ENCODE measurements around the gene TMSB15C.
A peak's percentile ranks its signal among the peaks of the same experiment; 100 is the strongest.
"Not testable (repeated sequence)": the region's sequence is repeated elsewhere in the genome, so short reads cannot be mapped to it uniquely, and the experiment has no call there.

TMSB15C gene

DNA sequence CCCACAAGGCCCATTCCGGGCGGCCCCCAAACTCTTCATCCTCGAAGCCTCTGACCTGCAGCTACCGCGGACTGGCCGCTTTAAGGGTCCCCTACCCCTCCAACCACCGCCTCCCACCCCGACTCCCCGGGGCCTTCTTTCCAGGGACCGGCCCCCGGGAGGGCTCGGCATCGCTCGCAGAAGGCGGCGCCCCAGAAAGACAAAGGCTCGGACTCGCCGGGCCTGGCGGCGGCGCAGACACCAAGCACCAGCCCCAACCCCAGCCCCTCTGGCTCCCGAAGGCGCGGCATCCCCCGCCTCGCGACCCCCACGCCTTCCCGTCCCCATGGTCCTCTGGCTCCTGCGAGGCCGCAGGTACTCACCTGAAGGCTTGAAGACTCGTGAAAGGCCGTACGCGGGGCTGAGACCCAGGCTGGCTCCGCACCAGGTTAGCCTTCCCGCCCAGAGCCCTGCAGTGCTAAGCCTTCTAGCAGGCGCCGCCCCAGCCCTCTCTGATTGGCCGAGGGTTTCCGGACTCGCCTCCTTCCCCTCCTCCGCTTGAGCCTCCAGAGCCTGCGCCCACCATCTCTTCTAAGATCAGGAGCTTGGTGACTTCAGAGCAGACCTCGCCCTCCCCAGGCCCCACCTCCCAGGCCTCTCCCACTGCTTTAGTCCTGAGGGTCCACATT, at the start of gene TMSB15C:
Gene TMSB15C, minus strand, starts transcription at position 459 of the 668 bp plus-strand sequence.
- DNase-seq, result not testable (repeated sequence)

DNA sequence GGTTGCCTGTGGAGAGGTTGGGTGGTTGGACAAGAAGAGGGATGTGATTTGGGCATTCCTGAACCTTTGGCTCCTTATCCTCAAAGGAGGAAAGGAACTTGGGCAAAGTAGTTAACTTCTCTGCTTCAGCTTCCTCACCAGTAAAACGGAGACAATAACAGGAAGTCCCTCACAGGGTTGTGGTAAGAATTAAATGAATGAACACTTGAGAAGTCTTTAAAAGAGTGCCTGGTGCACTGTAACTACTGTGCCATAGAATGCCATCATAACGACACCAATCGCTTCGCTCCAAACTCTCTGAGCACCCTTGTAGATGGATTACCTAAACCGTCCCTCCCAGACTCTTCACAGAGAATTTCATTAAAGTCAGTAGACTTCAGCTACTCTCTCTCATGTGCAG, 46.8 kb upstream of the TMSB15C start:
- no peak for DNase-seq

DNA sequence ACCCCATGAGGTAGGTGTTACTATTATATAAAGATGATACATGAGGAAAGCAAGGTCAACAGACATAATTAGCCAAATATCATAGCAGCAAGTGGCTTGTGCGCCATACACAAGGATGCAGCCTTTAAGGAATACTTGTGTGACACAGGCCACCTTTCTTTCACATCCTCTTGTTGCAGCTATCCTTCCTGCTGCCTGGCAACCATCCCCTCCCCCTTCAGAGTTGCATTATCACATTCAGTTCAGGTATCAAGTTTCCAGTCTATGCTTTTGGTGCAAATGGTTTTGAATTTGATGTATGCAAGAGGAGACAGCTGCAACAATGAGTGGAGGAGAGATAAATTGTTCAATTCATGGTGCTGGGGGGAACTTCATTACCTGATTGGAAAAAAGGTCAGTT, 42.7 kb upstream of the TMSB15C start:
- no peak for DNase-seq

DNA sequence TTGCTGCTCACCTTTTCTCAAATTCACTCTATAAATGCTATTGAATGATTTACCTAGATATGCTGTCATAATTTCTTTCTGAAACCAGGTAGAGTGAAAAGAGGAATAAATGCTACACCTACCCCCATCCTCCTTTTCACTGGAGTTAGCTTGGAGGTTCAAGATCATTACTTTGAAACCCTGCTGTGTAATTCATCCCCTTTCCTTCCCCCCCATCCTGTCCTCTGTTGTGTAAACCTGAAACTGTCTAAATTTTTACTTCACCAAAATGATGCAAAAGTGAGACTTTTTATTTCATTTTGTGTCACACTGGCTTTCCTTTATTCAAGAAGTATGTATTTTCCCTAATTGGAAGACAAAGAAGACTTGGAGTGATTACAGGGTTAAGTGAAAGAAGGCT, 41.7 kb upstream of the TMSB15C start:
- no peak for DNase-seq

DNA sequence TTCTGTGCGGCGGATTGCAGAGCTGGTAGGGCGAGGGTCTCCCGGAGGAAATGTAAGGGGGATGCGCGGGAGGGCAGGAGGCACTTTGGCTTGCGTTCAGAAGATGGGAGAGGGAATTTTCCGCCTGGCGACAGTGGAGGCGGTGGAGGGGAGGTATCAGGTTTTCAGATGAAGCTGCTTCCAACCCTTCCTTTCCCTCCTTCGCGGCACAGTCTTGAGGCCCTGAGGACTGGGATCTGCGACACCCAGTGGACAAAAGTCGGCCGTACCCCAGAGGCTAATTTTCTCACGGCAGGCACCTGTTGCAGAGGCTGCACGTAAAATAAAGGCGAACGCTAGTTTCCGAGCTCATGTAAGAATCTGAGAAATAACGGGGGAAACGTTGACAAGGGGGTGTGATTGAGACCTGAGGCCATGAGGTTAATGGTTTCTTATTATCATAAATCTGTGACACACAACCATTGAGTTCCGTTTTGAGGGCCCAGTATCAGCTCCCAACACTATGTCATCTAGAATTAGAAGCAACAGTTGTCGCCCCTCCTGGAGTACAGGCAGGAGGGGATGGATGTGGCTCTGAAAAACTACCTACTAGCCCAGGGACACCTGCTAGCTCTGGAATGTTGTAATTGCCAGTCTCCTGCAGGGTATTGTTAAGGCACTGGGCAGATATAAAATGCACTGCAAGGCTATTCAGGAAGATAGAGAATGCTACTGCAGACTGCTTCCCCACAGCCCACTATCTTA, 37.4 kb upstream of the TMSB15C start:
- peak; percentile 57 for DNase-seq

DNA sequence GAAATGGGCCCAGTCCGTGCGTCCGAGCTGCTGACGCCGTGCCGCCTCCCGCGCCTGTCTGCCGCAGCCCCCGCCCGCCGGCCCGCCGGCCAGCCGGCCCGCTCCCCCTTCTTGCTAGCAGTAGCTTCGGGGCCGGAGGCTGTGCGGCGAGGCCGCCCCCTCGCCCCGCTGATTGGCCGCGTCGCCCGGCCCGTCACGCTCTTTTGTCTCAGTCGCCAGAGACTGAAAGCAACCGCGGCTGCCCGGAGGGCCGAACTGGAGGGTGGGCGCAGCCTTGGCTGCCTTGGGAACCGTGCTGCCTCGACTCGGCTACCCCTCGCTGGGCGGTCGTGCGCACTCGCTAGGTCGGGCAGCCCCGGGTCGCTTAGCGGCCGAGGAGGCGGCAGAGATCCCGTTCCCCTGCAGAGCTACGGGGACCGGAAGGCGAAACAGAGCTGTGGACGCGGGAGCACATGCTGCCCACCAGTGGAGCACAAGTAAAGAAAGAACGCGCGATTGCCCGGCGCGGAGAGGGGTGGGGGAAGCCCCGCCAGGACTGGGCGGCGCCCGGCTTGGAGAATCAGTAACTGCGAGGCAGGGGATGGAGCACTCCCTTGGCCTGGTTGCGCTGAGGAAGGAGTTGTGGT, 36.4 kb upstream of the TMSB15C start, which contains the start of gene ZCCHC18:
Gene ZCCHC18, plus strand, starts transcription at position 198 of the 626 bp plus-strand sequence. CDS start 1,589 bp downstream, outside the sequence.
- peak; percentile 36 for DNase-seq

DNA sequence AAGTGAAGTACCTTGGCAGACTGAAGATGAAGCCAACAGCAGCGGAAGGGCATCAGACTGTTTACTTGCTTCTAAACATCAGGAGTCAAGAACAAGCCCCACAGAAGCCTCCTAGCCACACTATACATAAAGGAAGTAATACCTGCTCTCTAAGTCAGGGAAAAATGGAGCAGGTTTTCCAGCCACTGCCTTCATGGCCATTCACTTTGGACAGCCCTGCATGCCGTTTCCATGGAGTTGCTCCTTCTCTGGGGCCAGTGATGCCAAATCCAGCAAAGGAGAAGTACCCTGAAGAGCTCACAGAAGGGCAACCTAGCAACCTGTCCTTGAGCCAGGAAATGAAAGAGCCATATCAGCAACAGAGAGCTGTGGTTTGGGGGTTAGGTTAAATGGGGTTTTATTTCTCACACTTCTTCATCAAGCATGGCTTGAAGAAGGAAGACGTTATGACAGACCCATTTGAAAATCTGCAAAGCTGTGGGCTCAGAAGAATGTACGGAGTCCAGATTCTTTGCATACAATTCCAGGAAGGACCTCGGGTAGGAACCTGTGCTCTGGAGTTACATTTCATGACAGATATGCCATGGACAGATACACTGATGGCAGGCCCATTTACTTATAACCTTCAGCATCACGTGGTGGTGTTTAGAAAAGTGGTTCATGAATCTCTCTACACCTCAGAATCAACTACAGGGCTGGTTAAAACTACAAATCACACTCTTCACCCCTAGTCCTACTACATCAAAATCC, 34.6 kb upstream of the TMSB15C start:
- DNase-seq, result not testable (repeated sequence)

DNA sequence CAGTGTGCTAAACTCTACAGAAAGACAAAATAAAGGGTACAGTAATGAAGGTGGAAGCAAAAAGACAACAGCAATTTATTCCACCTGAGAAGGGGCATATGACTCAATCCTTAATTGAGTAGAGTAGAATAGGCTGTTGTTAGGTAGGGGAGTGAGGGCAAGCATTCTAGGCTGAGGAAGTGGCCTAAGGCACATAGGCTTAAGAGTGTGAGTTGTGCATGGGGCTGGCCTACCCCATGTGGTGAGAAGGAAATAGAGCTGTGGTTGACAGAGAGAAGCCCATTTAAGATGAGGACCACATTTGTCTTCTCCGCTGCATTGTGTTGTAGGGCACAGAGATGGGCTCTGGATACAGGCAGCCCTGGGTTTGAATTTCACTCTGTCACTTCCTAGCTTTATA, 32.9 kb upstream of the TMSB15C start:
- DNase-seq, result no peak

DNA sequence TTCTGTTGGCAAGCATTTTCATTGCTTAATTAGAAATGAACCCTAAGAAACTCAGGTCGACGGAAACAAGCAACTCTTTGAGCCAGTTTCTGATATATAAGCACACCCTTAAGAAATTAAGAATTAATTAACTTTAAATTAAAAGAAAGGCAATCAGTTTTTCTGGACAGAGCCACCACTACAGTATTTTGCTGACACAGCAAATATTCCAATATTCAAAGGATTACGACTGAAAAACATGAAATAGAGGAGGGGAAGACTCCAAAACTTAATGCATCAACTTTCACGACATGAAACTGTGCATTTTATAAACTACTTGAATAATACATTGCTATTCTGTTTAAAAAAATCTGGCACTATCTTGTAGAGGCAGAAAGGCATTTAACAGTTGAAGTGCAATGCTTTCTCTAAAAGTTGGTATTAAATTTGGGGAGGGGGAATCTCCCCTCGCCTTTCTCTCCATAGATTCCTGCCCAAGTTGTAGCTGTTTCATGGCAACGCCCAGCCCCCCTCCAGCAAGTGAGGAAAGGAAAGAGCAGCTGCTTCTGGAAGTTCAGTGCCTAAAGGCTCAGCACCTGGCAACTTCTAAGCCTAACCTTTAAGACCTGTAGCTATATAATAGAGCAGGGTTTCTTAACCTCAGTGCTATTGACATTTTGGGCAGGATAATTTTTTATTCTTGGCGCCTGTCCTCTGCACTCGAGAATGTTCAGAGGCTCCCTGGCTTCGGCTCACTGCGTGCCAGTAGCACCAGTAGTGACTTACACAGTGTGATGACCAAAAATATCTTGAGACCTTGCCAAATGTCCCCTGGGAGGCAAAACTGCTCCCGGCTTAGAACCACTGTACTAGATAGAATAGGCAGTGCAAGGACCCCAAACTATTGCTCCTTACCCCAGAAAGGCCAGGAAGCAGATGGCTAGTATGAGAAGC, 29.6 kb upstream of the TMSB15C start:
- no peak for DNase-seq

DNA sequence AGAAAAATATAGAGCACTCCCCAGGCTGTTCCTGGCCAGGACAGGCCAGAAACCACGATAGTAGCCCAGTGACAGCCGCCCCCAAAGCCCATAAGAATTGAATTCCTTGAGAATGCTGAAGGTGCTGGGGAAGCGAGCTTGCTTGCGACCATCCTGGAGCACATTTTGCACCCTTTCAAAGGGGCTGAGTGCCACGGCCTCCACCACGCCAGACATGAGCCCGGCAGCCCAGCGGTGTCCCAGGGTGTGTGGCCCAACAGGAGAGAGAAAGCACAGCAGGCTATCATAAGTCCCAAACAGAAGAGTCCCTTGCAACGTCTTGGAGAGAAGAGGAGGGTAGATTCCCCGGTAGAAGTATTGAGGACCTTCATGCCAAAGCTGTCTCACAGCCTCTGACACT, 28.6 kb upstream of the TMSB15C start:
- no peak for DNase-seq

DNA sequence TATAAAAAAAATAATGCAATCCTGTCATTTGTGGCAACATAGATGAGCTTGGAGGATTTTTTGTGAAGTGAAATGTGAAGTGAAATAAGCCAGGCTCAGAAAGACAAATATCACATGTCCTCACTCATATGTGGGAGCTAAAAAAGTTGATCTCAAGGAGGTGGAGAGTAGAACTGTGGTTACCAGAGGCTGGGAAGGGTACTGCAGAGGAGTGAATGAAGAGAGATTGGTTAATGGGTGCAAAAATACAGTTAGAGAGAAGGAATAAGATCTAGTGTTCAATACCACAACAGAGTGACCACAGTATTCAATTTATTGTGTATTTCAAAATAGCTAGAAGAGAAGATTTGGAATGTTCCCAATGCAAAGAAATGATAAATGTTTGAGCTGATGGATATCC, 22.9 kb upstream of the TMSB15C start:
- DNase-seq, result no peak

DNA sequence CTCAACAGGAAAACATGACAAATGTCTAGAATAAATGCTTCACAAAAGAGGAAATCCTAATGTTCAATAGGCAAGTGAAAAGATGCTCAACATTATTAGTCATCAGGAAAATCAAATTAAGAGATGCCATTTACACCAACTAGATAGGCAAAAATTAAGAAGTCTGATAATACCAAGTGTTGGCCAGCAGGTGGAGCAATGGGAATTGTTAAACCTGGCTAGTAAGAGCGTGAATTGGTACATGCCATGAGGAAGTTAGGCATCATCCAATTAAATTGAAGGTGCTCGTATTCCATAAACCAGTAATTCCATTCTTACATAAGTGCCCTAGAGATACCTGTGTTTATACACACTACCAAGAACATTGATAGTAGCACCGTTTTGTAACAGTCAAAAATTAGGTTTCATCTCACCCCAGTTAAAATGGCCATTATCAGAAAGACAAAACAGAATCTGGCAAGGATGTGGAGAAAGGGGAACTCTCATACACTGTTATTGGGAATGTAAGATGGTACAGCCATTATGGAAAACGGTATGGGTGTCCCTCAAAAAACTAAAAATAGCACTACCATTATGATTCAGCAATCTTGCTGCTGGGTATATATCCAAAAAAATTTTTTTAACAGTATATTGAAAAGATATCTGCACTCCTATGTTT, 22.2 kb upstream of the TMSB15C start:
- DNase-seq, result peak; percentile 78

DNA sequence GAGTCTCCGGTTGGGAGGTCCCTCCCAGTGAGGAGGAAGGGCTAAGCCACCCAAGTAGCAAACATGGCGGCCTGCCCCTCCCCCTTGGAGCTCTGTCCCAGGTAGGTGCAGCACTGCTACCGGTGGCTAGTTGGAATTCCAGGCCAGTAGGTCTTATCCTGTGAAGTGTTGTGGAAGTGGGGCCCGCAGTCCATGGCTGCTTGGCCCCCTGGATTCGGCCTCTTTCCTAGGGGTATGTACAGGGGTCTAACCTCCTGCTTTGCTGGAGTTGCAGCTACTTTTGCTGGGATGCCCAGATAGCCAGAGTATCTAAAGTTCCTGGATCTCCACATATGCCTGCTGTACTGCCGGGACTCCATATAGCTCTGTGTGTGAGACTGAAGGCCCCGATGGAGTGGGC, 9.9 kb upstream of the TMSB15C start:
- no peak for DNase-seq

DNA sequence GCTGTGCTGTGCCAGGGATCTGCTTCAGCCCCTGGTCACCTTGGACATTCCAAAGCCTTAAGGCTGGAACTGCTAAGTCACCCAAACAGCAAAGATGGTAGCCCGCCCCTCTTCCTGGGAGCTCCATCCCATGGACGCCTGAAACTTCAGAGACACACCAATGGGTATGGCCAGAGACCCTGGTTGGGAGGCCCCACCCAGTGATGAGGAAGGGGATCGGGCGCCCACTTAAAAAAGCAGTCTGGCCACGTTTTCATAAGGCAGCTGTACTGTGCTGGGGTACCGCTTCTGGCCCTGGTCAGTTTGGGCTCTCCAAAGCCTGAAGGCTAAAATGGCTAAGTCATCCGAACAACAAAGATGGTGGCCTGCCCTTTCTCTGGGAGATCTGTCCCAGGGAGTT, 9.4 kb upstream of the TMSB15C start:
- DNase-seq, result no peak

DNA sequence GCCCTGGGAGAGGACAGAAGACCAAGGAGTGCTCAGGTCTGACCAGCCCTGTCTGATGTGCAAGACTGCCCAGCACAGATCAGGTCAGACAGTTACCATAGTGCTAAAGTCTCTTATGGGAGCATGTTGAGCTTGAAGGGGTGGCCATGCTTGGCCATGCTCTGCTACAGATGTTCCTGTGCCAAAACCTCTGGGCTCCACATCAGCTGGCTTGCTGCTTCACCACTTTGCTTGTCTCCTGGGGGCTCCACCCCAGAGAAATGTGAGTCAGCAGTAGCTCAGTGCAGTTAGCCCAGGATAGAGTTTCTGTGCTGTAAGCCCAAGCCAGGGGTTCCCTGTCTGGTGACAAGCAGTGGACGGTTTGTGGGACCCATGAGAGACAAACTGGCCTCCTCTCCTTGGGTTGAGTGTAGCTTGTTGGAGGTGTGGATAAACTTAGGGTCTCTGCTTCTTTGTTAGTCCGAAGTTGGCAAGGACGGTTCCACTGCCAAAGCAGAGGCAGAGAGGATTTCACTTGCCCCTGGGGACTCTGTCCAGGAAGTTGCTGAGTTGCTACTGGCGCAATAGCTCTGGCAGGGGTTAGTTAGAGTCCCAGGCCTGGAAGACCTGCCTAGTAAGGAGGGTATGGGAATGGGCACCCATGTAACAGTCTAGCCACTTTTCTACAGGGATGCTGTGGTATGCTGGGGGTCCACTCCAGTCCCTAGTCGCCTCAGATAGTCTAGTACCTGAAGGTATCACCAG, 8.7 kb upstream of the TMSB15C start:
- DNase-seq, result no peak

DNA sequence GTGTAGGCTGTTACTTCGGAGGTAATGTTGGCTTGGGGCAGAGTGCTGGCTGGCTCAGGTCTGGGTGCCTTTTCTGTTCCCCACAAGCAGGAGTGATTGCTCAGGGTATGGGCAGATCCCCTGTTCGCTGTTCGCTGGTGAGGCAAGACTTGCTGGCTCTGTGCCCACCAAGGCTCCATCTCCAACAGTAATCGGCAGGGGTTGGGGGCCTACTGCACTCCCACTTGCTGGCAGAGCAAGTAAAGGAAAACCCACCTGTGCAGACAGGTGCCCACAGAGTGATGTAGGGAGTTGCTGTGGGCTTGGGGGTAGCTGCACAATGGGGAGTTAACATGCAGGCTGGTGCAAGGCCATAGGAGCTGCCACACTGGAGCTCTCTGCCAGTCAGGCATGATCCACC, 8.0 kb upstream of the TMSB15C start:
- no peak for DNase-seq

DNA sequence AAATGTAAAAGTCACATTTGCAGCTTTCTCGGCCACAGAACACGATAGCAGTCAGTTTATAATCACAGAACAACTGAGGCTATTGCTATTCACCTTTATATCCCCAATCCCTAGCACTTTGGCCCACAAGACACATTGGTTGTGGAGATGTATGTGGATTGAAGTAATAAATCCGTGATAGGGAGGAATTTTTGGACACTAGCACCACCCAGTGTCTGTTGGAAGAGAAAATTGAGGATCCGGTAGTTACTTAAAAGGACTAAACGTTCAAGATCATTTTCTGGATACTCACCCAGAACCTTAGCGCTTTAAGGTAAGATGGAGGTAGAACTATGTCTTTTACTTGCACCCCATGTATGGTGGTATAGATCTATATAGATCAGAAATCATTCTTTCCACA, 1.8 kb upstream of the TMSB15C start:
- DNase-seq, result not testable (repeated sequence)

DNA sequence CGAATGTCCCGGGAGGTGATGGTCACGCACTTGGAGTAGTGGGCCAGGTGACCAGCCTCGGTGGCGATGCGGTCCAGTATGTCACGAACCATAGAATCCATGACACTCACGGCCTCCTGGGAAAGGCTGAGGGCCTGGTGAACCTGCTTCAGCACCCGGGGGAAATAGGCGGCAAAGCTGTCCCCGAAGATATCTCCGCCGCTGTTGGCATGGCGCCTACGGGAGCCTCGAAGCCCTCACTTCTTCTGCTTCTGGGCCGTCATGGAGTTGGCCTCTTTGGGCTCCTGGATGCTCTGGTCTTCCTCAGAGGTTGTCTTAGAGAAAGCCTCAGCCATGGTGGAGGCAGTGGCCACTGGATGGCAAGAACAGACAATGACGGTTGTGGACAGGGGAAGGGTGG, 13.4 kb downstream of the TMSB15C start:
- not testable (repeated sequence) for DNase-seq

DNA sequence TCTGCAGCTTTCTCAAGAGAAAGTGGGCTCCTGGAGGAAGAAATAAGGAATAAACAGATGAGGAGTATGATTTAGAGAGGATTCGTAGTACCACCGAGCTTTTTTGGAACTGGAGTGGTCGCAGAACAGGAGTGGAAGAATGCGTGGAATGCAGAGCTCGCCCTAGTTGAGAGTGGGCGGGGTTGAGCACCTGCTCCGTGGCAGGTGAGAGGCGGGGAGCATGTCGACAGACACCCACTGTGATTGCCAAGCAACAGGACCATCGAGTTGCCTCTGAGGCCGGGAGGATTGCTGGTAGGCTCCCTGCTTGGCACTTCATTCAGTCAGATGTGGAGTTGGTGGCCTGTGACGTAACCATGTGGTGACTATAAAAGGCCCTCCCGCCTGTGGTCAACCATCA, 21.1 kb downstream of the TMSB15C start:
- not testable (repeated sequence) for DNase-seq

DNA sequence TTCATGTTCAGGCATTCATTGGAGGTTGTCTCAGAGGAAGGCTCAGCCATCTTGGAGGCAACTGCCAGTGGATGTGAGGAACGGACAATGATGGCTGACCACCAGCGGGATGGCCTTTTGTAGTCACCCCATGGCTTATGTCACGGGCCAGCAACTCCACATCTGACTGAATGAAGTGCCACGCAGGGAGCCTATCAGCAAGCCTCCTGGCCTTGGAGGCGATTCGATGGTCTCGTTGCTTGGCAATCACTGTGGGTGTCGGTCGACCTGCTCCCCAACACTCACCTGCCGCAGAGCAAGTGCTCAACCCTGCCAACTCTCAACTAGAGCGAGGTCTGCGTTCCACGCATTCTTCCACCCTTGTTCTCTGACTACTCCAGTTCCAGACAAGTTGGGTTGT, 28.9 kb downstream of the TMSB15C start:
- no peak for DNase-seq

DNA sequence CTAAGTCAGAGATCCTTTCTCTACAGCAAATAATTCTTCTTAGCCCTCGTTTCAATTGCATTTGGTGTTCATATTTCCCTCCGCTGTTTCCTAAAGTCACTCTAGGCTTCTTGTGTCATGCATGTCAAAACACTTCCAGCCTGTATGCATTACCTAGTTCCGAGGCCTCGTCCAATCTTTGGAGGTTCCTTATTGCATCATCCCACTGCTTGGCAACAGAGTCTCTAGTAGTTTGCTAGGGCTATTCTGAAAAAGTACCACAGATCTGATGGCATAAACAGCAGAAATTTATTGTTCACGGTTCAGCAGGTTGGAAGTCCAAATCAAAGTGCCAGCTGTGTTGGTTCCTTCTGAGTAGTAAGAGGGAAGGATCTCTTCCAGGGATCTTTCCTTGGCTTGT, 30.4 kb downstream of the TMSB15C start:
- no peak for DNase-seq
